HEK293 (cell line): ENCODE results near the gene LRCH2.

Source experiments
- CTCF ChIP-seq: fragments of 450-650 bp; formaldehyde crosslinking; IDR thresholded peaks from 2 replicates; pipeline ENCODE4 v1.5.1; 2016; ENCODE audit warnings: missing biosample characterization, missing genetic modification characterization
- KLF7 ChIP-seq: fragments of 450-650 bp; formaldehyde crosslinking; IDR thresholded peaks from 2 replicates; pipeline ENCODE4 v1.5.1; 2016; ENCODE audit warnings: missing biosample characterization, missing genetic modification characterization, borderline replicate concordance
- YY1 ChIP-seq: fragments of 450-650 bp; formaldehyde crosslinking; IDR thresholded peaks from 2 replicates; pipeline ENCODE4 v1.5.1; 2018; ENCODE audit warnings: missing biosample characterization, missing genetic modification characterization
- ZNF274 ChIP-seq, 2 experiments: fragments of 200-500 bp in 1 of 2; fragments of 450-650 bp in 1 of 2; sonication (Bioruptor generic) in 1 of 2; formaldehyde crosslinking in 1 of 2; IDR thresholded peaks; 2 replicates each; pipeline versions ENCODE4 v1.5.1 to v1.6.1; 2014 to 2016; ENCODE audit warnings: borderline replicate concordance in 1 of 2, inconsistent platforms in 1 of 2, low read length in 1 of 2, missing biosample characterization in 1 of 2, missing genetic modification characterization in 1 of 2
- ZNF639 ChIP-seq: fragments of 450-650 bp; formaldehyde crosslinking; IDR thresholded peaks from 2 replicates; pipeline ENCODE4 v1.5.1; 2016; ENCODE audit warnings: missing biosample characterization, missing genetic modification characterization

GRCh38 chrX:115268421-115268820, 34.5 kb upstream of the LRCH2 start:
- TF ChIP-seq CTCF (tag by site-specific recombination) = no peak
- no peak for TF ChIP-seq ZNF639
- TF ChIP-seq ZNF274 (IDR thresholded peaks at IDR 0.05; ENCODE audit: low read length) = no peak
- no peak for TF ChIP-seq ZNF274 (tag by site-specific recombination; IDR thresholded peaks at IDR 0.05; ENCODE audit: borderline replicate concordance)
- TF ChIP-seq KLF7 = no peak
- no peak for TF ChIP-seq YY1 (tag by site-specific recombination)
